A673 (cell line): Measurements from ENCODE around the gene ZDHHC22.

Experiments used
- EZH2 ChIP-seq: fragments of 200-600 bp; sonication (generic); IDR thresholded peaks from 2 replicates; pipeline ENCODE4 v1.6.1; 2017; ENCODE audit warnings: borderline replicate concordance, low read depth, mild to moderate bottlenecking, mixed read lengths, antibody characterized with exemption, low read length; ENCODE audit not compliant: poor library complexity, severe bottlenecking
- TF ChIP-seq, protein P1 (sequence below): fragments of 300-800, 200-600 bp; sonication (generic); conservative IDR thresholded peaks from 2 replicates; pipeline ENCODE4 v1.5.1; 2017; ENCODE audit warnings: low read depth, mild to moderate bottlenecking, antibody characterized with exemption, low read length, moderate library complexity, mixed read lengths

DNA sequence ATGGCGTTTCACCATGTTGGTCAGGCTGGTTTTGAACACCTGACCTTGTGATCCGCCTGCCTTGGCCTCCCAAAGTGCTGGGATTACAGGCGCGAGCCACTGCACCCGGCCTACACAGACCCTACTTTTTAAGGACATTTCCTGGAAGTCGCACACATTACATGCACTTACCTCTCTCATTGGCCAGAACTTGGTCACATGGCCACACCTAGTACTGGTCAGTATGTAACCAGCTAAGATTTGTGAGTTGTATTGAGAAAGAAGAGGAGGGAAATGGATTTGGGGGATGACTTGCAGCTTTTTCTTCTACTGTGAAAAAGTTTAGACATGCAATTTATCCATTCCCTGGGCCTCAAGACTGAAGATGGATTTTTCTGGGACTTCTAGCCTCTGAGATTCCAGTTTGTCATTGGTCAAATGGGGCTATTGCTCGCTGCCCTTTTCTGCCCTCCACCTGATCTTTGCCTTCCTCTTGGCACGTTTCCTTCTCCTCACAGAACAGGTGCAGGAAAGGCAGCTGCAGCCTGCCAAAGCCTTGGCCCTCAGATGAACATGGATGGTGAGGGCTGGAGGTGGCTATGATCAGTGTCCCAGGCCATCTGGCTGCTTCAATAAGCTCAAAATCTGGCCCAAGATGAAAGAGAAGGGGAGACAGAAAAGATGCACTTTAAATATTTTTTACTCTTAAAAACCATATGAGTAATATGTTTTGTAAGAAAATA is 7.1 kb upstream of the ZDHHC22 start:
- TF ChIP-seq, protein P1, sequence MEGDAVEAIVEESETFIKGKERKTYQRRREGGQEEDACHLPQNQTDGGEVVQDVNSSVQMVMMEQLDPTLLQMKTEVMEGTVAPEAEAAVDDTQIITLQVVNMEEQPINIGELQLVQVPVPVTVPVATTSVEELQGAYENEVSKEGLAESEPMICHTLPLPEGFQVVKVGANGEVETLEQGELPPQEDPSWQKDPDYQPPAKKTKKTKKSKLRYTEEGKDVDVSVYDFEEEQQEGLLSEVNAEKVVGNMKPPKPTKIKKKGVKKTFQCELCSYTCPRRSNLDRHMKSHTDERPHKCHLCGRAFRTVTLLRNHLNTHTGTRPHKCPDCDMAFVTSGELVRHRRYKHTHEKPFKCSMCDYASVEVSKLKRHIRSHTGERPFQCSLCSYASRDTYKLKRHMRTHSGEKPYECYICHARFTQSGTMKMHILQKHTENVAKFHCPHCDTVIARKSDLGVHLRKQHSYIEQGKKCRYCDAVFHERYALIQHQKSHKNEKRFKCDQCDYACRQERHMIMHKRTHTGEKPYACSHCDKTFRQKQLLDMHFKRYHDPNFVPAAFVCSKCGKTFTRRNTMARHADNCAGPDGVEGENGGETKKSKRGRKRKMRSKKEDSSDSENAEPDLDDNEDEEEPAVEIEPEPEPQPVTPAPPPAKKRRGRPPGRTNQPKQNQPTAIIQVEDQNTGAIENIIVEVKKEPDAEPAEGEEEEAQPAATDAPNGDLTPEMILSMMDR = no peak
- TF ChIP-seq EZH2 = no peak
